ENCODE measurements around the gene COL1A1.

The COL1A1 gene

GRCh38 chr17:50146230-50146926 is 55.1 kb downstream of the COL1A1 start:
- TF ChIP-seq SIN3A (IDR thresholded peaks at IDR 0.05; ENCODE audit: borderline replicate concordance, insufficient read depth, low read length) = no peak
- no peak for TF ChIP-seq REST (IDR thresholded peaks at IDR 0.05; ENCODE audit: insufficient read depth in 1 of 2, low read depth in 2 of 2, low read length in 2 of 2)
- no peak for TF ChIP-seq TAF1 (IDR thresholded peaks at IDR 0.05; ENCODE audit: borderline replicate concordance, insufficient read depth, low read length)

GRCh38 chr17:50145532-50146229 is 55.8 kb downstream of the COL1A1 start:
- TF ChIP-seq REST (IDR thresholded peaks at IDR 0.05; ENCODE audit: insufficient read depth in 1 of 2, low read depth in 2 of 2, low read length in 2 of 2) (no peak), SIN3A (IDR thresholded peaks at IDR 0.05; ENCODE audit: borderline replicate concordance, insufficient read depth, low read length) (no peak), FOXP2 (optimal IDR thresholded peaks at IDR 0.05; ENCODE audit: borderline replicate concordance, extremely low read depth, extremely low read length, insufficient read depth) (no peak), POLR2AphosphoS5 (IDR thresholded peaks at IDR 0.05; ENCODE audit: low read depth, low read length) (no peak), TAF1 (IDR thresholded peaks at IDR 0.05; ENCODE audit: borderline replicate concordance, insufficient read depth, low read length) (no peak)

- TF ChIP-seq REST (IDR thresholded peaks at IDR 0.05; ENCODE audit: insufficient read depth in 1 of 2, low read depth in 2 of 2, low read length in 2 of 2) = no peak
- no peak for TF ChIP-seq SIN3A (IDR thresholded peaks at IDR 0.05; ENCODE audit: borderline replicate concordance, insufficient read depth, low read length)
- no peak for TF ChIP-seq FOXP2 (optimal IDR thresholded peaks at IDR 0.05; ENCODE audit: borderline replicate concordance, extremely low read depth, extremely low read length, insufficient read depth)
- no peak for TF ChIP-seq TAF1 (IDR thresholded peaks at IDR 0.05; ENCODE audit: borderline replicate concordance, insufficient read depth, low read length)
- no peak for TF ChIP-seq POLR2AphosphoS5 (IDR thresholded peaks at IDR 0.05; ENCODE audit: low read depth, low read length)
Measured at GRCh38 chr17:50144845-50145531, 56.4 kb downstream of the COL1A1 start.

GRCh38 chr17:50144355-50144754 is 57.1 kb downstream of the COL1A1 start:
- TF ChIP-seq SIN3A (IDR thresholded peaks at IDR 0.05; ENCODE audit: borderline replicate concordance, insufficient read depth, low read length) (no peak), FOXP2 (optimal IDR thresholded peaks at IDR 0.05; ENCODE audit: borderline replicate concordance, extremely low read depth, extremely low read length, insufficient read depth) (no peak), POLR2AphosphoS5 (IDR thresholded peaks at IDR 0.05; ENCODE audit: low read depth, low read length) (no peak), TAF1 (IDR thresholded peaks at IDR 0.05; ENCODE audit: borderline replicate concordance, insufficient read depth, low read length) (no peak), REST (IDR thresholded peaks at IDR 0.05; ENCODE audit: insufficient read depth in 1 of 2, low read depth in 2 of 2, low read length in 2 of 2) (no peak)

Data from PFSK-1 (cell line).